Stomach (tissue), 4 donors: ENCODE results near the gene TARP.

Experiments used
- POLR2A ChIP-seq, 4 donors: fragments of 450-650 bp; IDR thresholded peaks; one replicate each; pipeline ENCODE4 v1.6.1; 2016; ENCODE audit warnings: antibody characterized with exemption in 4 of 4, control low read depth in 2 of 4, mild to moderate bottlenecking in 1 of 4, moderate library complexity in 1 of 4
- TF ChIP-seq, protein P1 (sequence below), 7 experiments: fragments of 450-650 bp in 4 of 7; fragments of 200-600 bp in 3 of 7; sonication (generic) in 3 of 7; IDR thresholded peaks; one replicate each; pipeline ENCODE4 v1.5.1; 2016 to 2019; ENCODE audit warnings: antibody characterized with exemption in 7 of 7, control low read depth in 2 of 7, mild to moderate bottlenecking in 1 of 7

DNA sequence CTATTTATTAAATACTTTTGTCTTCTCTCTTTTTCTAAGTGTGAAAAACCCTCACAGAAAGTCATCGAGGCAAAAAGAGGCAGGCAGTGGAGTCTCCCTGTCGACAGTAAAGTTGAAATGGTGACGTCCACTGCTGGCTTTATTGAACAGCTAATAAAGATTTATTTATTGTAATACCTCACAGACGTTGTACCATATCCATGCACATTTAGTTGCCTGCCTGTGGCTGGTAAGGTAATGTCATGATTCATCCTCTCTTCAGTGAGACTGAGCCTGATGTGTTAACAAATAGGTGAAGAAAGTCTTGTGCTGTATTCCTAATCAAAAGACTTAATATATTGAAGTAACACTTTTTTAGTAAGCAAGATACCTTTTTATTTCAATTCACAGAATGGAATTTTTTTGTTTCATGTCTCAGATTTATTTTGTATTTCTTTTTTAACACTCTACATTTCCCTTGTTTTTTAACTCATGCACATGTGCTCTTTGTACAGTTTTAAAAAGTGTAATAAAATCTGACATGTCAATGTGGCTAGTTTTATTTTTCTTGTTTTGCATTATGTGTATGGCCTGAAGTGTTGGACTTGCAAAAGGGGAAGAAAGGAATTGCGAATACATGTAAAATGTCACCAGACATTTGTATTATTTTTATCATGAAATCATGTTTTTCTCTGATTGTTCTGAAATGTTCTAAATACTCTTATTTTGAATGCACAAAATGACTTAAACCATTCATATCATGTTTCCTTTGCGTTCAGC, 43.4 kb downstream of the TARP start:
- TF ChIP-seq, protein P1, sequence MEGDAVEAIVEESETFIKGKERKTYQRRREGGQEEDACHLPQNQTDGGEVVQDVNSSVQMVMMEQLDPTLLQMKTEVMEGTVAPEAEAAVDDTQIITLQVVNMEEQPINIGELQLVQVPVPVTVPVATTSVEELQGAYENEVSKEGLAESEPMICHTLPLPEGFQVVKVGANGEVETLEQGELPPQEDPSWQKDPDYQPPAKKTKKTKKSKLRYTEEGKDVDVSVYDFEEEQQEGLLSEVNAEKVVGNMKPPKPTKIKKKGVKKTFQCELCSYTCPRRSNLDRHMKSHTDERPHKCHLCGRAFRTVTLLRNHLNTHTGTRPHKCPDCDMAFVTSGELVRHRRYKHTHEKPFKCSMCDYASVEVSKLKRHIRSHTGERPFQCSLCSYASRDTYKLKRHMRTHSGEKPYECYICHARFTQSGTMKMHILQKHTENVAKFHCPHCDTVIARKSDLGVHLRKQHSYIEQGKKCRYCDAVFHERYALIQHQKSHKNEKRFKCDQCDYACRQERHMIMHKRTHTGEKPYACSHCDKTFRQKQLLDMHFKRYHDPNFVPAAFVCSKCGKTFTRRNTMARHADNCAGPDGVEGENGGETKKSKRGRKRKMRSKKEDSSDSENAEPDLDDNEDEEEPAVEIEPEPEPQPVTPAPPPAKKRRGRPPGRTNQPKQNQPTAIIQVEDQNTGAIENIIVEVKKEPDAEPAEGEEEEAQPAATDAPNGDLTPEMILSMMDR (IDR thresholded peaks at IDR 0.05) = no peak
- no peak for TF ChIP-seq POLR2A (IDR thresholded peaks at IDR 0.05)
